Large intestine (tissue), 3 donors: ENCODE data around the gene MBD5. TPM values are rescaled to one million over a fixed set of nuclear protein-coding genes. Genes with fewer than 3 reads are reported as not detected.
A peak's percentile ranks its signal among the peaks of the same experiment; 100 is the strongest.

Experiments used
- DNase-seq, 2 donors: peaks; one replicate each; pipeline versions ENCODE4 v3.0.0 to v3.0.0-alpha.2; 2013
- H3K27ac ChIP-seq: one replicate; pipeline ENCODE4 v1.5.1; 2013; ENCODE audit warnings: low read length
- H3K27me3 ChIP-seq: 2 replicates; pipeline ENCODE4 v1.6.1; 2013; ENCODE audit warnings: low read length; ENCODE audit not compliant: control insufficient read depth, insufficient read depth
- H3K36me3 ChIP-seq: 2 replicates; pipeline ENCODE4 v1.6.1; 2013; ENCODE audit warnings: low read length; ENCODE audit not compliant: control insufficient read depth, insufficient read depth
- H3K4me1 ChIP-seq: one replicate; pipeline ENCODE4 v1.6.1; 2013; ENCODE audit warnings: low read length; ENCODE audit not compliant: control insufficient read depth, insufficient read depth
- H3K4me3 ChIP-seq: one replicate; pipeline ENCODE4 v1.5.1; 2013; ENCODE audit warnings: low read length
- H3K9me3 ChIP-seq: one replicate; pipeline ENCODE4 v1.6.1; 2013; ENCODE audit warnings: mild to moderate bottlenecking, low read depth, low read length, moderate library complexity; ENCODE audit not compliant: control insufficient read depth
- WGBS: methylation state at CpG from one replicate; pipeline ENCODE4 v1.1.5; 2013; ENCODE audit warnings: low lambda C conversion rate; ENCODE audit not compliant: insufficient coverage; 5-methylcytosine and 5-hydroxymethylcytosine counted together
- polyA plus RNA-seq: library from polyadenylated mRNA; unstranded; fragments of 120-200 nt; gene quantifications from one replicate; pipeline ENCODE4 v1.2.1, GENCODE V29; 2013

The MBD5 gene
- polyA plus RNA-seq, 1 donor: 18.7 TPM

- 100% methylated on average over 2 of the region's 3 CpGs for WGBS
- H3K4me3 ChIP-seq: no peak overlapping the region
- H3K27ac ChIP-seq: no peak overlapping the region
- no peak for DNase-seq
- H3K9me3 ChIP-seq: no peaks in the 10 kb centered on the region
- H3K36me3 ChIP-seq: no peaks in the 10 kb centered on the region
- H3K4me1 ChIP-seq: peaks cover 3% of the 10 kb centered on the region
- no peaks in the 10 kb centered on the region for H3K27me3 ChIP-seq
Measured at GRCh38 chr2:148507970-148508369, 487.1 kb downstream of the MBD5 start.

GRCh38 chr2:148508878-148509287 lies 488.0 kb downstream of the MBD5 start:
- Histone ChIP-seq H3K4me1 (peaks cover under 1% of the 10 kb centered on the region), H3K27me3 (no peaks in the 10 kb centered on the region), H3K9me3 (no peaks in the 10 kb centered on the region), H3K36me3 (no peaks in the 10 kb centered on the region), H3K27ac (no peak overlapping the region), H3K4me3 (no peak overlapping the region)
- 90% methylated on average over 2 of the region's 3 CpGs for WGBS
- no peak for DNase-seq

- Histone ChIP-seq H3K4me1 (no peaks in the 10 kb centered on the region), H3K4me3 (peak overlapping the region; percentile 21)
Measured at GRCh38 chr2:148509288-148509902, 488.5 kb downstream of the MBD5 start.

GRCh38 chr2:148511883-148512282 lies 491.0 kb downstream of the MBD5 start:
- H3K27me3 ChIP-seq: no peaks in the 10 kb centered on the region
- no peak for DNase-seq
- H3K9me3 ChIP-seq: no peaks in the 10 kb centered on the region
- no peaks in the 10 kb centered on the region for H3K4me1 ChIP-seq
- H3K4me3 ChIP-seq: no peak overlapping the region
- 82% methylated on average over 2 of the region's 3 CpGs for WGBS
- H3K27ac ChIP-seq: no peak overlapping the region
- H3K36me3 ChIP-seq: peaks cover 4% of the 10 kb centered on the region

More at GRCh38 chr2:148509288-148509902, 488.5 kb downstream of the MBD5 start:
- Histone ChIP-seq H3K27me3 (no peaks in the 10 kb centered on the region), H3K36me3 (no peaks in the 10 kb centered on the region), H3K27ac (no peak overlapping the region), H3K9me3 (no peaks in the 10 kb centered on the region)
- WGBS: no CpG with 5 or more reads among the region's 14 CpGs
- peak; percentile 70 to 81 for DNase-seq

- H3K4me1 ChIP-seq: no peaks in the 10 kb centered on the region
- peaks cover 4% of the 10 kb centered on the region for H3K36me3 ChIP-seq
- DNase-seq: no peak
- WGBS: 100% methylated on average over 1 of the region's 1 CpG
- no peaks in the 10 kb centered on the region for H3K27me3 ChIP-seq
- H3K9me3 ChIP-seq: no peaks in the 10 kb centered on the region
- H3K27ac ChIP-seq: no peak overlapping the region
- no peak overlapping the region for H3K4me3 ChIP-seq
Measured at GRCh38 chr2:148512501-148512900, 491.6 kb downstream of the MBD5 start.

GRCh38 chr2:148513427-148513826 lies 492.5 kb downstream of the MBD5 start:
- no peak for DNase-seq
- Histone ChIP-seq H3K27me3 (no peaks in the 10 kb centered on the region), H3K27ac (no peak overlapping the region), H3K9me3 (no peaks in the 10 kb centered on the region), H3K36me3 (peaks cover 4% of the 10 kb centered on the region), H3K4me1 (no peaks in the 10 kb centered on the region), H3K4me3 (no peak overlapping the region)
- 100% methylated on average over 1 of the region's 1 CpG for WGBS

GRCh38 chr2:148515120-148515519 lies 494.2 kb downstream of the MBD5 start:
- Histone ChIP-seq H3K27ac (no peak overlapping the region), H3K36me3 (peaks cover 7% of the 10 kb centered on the region), H3K9me3 (no peaks in the 10 kb centered on the region), H3K4me1 (no peaks in the 10 kb centered on the region), H3K27me3 (no peaks in the 10 kb centered on the region), H3K4me3 (no peak overlapping the region)
- WGBS: no CpG with 5 or more reads among the region's 1 CpG
- DNase-seq: no peak

- Histone ChIP-seq H3K36me3 (peaks cover 7% of the 10 kb centered on the region), H3K4me1 (no peaks in the 10 kb centered on the region), H3K4me3 (no peak overlapping the region), H3K27me3 (no peaks in the 10 kb centered on the region), H3K9me3 (no peaks in the 10 kb centered on the region), H3K27ac (no peak overlapping the region)
- no peak for DNase-seq
- WGBS: no CpG with 5 or more reads among the region's 2 CpGs
Measured at GRCh38 chr2:148515976-148516375, 495.1 kb downstream of the MBD5 start.

- WGBS: no CpG with 5 or more reads among the region's 2 CpGs
- Histone ChIP-seq H3K9me3 (no peaks in the 10 kb centered on the region), H3K4me3 (no peak overlapping the region), H3K36me3 (peaks cover 7% of the 10 kb centered on the region), H3K27ac (no peak overlapping the region), H3K4me1 (no peaks in the 10 kb centered on the region), H3K27me3 (no peaks in the 10 kb centered on the region)
- no peak for DNase-seq
Measured at GRCh38 chr2:148517296-148517695, 496.4 kb downstream of the MBD5 start.

- Histone ChIP-seq H3K27me3 (no peaks in the 10 kb centered on the region), H3K4me3 (no peak overlapping the region), H3K27ac (no peak overlapping the region), H3K36me3 (peaks cover 7% of the 10 kb centered on the region), H3K9me3 (no peaks in the 10 kb centered on the region), H3K4me1 (no peaks in the 10 kb centered on the region)
- DNase-seq: no peak
- no CpG with 5 or more reads among the region's 5 CpGs for WGBS
Measured at GRCh38 chr2:148517822-148518221, 496.9 kb downstream of the MBD5 start.

- DNase-seq: no peak
- Histone ChIP-seq H3K4me1 (no peaks in the 10 kb centered on the region), H3K27ac (no peak overlapping the region), H3K27me3 (no peaks in the 10 kb centered on the region), H3K9me3 (no peaks in the 10 kb centered on the region), H3K4me3 (no peak overlapping the region), H3K36me3 (peaks cover 7% of the 10 kb centered on the region)
- no CpG with 5 or more reads among the region's 7 CpGs for WGBS
Measured at GRCh38 chr2:148519013-148519412, 498.1 kb downstream of the MBD5 start.
